Mammary epithelial cell (primary cell): Measurements from ENCODE around the gene RAPGEF4.

Experiments
- CTCF ChIP-seq, 2 donors: IDR thresholded peaks in 1 of 2; conservative IDR thresholded peaks in 1 of 2; 2 replicates each; pipeline ENCODE4 v1.5.1; 2011 to 2012; ENCODE audit warnings: inconsistent platforms in 2 of 2, low read length in 2 of 2, mild to moderate bottlenecking in 2 of 2, control low read depth in 1 of 2, low read depth in 1 of 2; ENCODE audit not compliant: insufficient read depth in 1 of 2; ENCODE audit errors: extremely low read depth in 1 of 2
- EZH2 ChIP-seq: IDR thresholded peaks from 2 replicates; pipeline ENCODE4 v1.6.1; 2012; ENCODE audit warnings: low read length, inconsistent platforms, borderline replicate concordance

GRCh38 chr2:173028671-173029070, 293.0 kb downstream of the RAPGEF4 start:
- TF ChIP-seq CTCF (conservative IDR thresholded peaks at IDR 0.05 in 1 of 2, IDR thresholded peaks at IDR 0.05 in 1 of 2; ENCODE audit: extremely low read depth in 1 of 2, insufficient read depth in 1 of 2, low read depth in 1 of 2, low read length in 2 of 2) = no peak
- TF ChIP-seq EZH2 = no peak
